ENCODE data around the gene FMNL2. TPM values are rescaled to one million over a fixed set of nuclear protein-coding genes. Genes with fewer than 3 reads are reported as not detected.

FMNL2 gene
- total RNA-seq, 4 donors from 2014 or later = 37.7 to 60.9 (median 52.1) TPM

GRCh38 chr2:152506843-152507242, 171.9 kb downstream of the FMNL2 start:
- Histone ChIP-seq H3K4me3 (replicated peaks in 1 of 3) (no peak overlapping the region), H3K36me3 (no peaks in the 10 kb centered on the region), H3K27me3 (no peaks in the 10 kb centered on the region), H3K9me3 (no peaks in the 10 kb centered on the region), H3K4me1 (peaks cover 2 to 36% of the 10 kb centered on the region in 2 donors), H3K27ac (peak overlapping the region in 1 of 3 donors; percentile 8)
- DNase-seq = no peak
- TF ChIP-seq CTCF (IDR thresholded peaks at IDR 0.05) (no peak), POLR2A (IDR thresholded peaks at IDR 0.05) (no peak)
- WGBS, 2 donors = 35 to 36% methylated on average over 4 of the region's 4 CpGs
- intact Hi-C loops (cut with DNase I) = no loop called here

GRCh38 chr2:152507907-152508306, 172.9 kb downstream of the FMNL2 start:
- Histone ChIP-seq H3K27me3 (no peaks in the 10 kb centered on the region), H3K9me3 (no peaks in the 10 kb centered on the region), H3K4me3 (replicated peaks in 1 of 3) (no peak overlapping the region), H3K4me1 (peaks cover 2 to 41% of the 10 kb centered on the region in 2 donors), H3K36me3 (no peaks in the 10 kb centered on the region), H3K27ac (no peak overlapping the region)
- DNase-seq = no peak
- no peak for TF ChIP-seq CTCF (IDR thresholded peaks at IDR 0.05)
- no peak for TF ChIP-seq POLR2A (IDR thresholded peaks at IDR 0.05)
- intact Hi-C loops (cut with DNase I) = no loop called here
- WGBS, 2 donors = 86 to 89% methylated on average over 6 of the region's 6 CpGs

- intact Hi-C loops (cut with DNase I) = no loop called here
These were observed 173.5 kb downstream of the FMNL2 start for GRCh38 chr2:152508446-152508845.

GRCh38 chr2:152509772-152510491, 175.0 kb downstream of the FMNL2 start:
- WGBS, 2 donors = 96 to 97% methylated on average over 3 of the region's 3 CpGs
- peaks cover 2 to 46% of the 10 kb centered on the region in 2 donors for H3K4me1 ChIP-seq
- TF ChIP-seq POLR2A (IDR thresholded peaks at IDR 0.05) = no peak

More at GRCh38 chr2:152508446-152508845, 173.5 kb downstream of the FMNL2 start:
- no peaks in the 10 kb centered on the region for H3K9me3 ChIP-seq
- no peak for DNase-seq
- no peak overlapping the region for H3K27ac ChIP-seq
- H3K27me3 ChIP-seq = no peaks in the 10 kb centered on the region
- TF ChIP-seq POLR2A (IDR thresholded peaks at IDR 0.05) = no peak
- no peak for TF ChIP-seq CTCF (IDR thresholded peaks at IDR 0.05)
- no peaks in the 10 kb centered on the region for H3K36me3 ChIP-seq
- 62 to 68% methylated on average over 4 of the region's 4 CpGs for whole genome bisulfite sequencing, 2 donors
- no peak overlapping the region for H3K4me3 ChIP-seq (replicated peaks in 1 of 3)
- peaks cover 2 to 42% of the 10 kb centered on the region in 2 donors for H3K4me1 ChIP-seq

GRCh38 chr2:152510621-152511020, 175.6 kb downstream of the FMNL2 start:
- Histone ChIP-seq H3K9me3 (no peaks in the 10 kb centered on the region), H3K4me1 (peaks cover 2 to 40% of the 10 kb centered on the region in 2 donors), H3K4me3 (replicated peaks in 1 of 3) (no peak overlapping the region), H3K36me3 (no peaks in the 10 kb centered on the region), H3K27ac (no peak overlapping the region), H3K27me3 (no peaks in the 10 kb centered on the region)
- no peak for DNase-seq
- TF ChIP-seq POLR2A (IDR thresholded peaks at IDR 0.05) (no peak), CTCF (IDR thresholded peaks at IDR 0.05) (no peak)
- 91 to 95% methylated on average over 5 of the region's 5 CpGs for WGBS, 2 donors
- intact Hi-C loops (cut with DNase I) = no loop called here

More at GRCh38 chr2:152509772-152510491, 175.0 kb downstream of the FMNL2 start:
- H3K27me3 ChIP-seq = no peaks in the 10 kb centered on the region
- DNase-seq = no peak
- no peak overlapping the region for H3K27ac ChIP-seq
- no peaks in the 10 kb centered on the region for H3K36me3 ChIP-seq
- intact Hi-C loops (cut with DNase I) = no loop called here
- H3K4me3 ChIP-seq (replicated peaks in 1 of 3) = no peak overlapping the region
- H3K9me3 ChIP-seq = no peaks in the 10 kb centered on the region

All from thyroid gland (tissue), 4 donors.